Upper lobe of left lung (tissue), 4 donors: ENCODE measurements around the gene FBLN2.

Source experiments
- POLR2A ChIP-seq, 4 donors: fragments of 450-650 bp; IDR thresholded peaks; one replicate each; pipeline ENCODE4 v1.5.1; 2016 to 2017; ENCODE audit warnings: antibody characterized with exemption in 4 of 4, mild to moderate bottlenecking in 2 of 4
- POLR2AphosphoS5 ChIP-seq, 2 donors: sonication (generic); formaldehyde crosslinking; IDR thresholded peaks; one replicate each; pipeline ENCODE4 v1.5.1; 2017; ENCODE audit warnings: antibody characterized with exemption in 2 of 2
- TF ChIP-seq, protein P1 (sequence below), 6 experiments: fragments of 450-650 bp in 4 of 6; fragments of 200-600 bp in 2 of 6; sonication (generic) in 2 of 6; IDR thresholded peaks; one replicate each; pipeline ENCODE4 v1.5.1; 2016 to 2019; ENCODE audit warnings: antibody characterized with exemption in 6 of 6

GRCh38 chr3:13572926-13573623 is 24.1 kb downstream of the FBLN2 start:
- no peak for TF ChIP-seq POLR2AphosphoS5 (IDR thresholded peaks at IDR 0.05)
- TF ChIP-seq, protein P1, sequence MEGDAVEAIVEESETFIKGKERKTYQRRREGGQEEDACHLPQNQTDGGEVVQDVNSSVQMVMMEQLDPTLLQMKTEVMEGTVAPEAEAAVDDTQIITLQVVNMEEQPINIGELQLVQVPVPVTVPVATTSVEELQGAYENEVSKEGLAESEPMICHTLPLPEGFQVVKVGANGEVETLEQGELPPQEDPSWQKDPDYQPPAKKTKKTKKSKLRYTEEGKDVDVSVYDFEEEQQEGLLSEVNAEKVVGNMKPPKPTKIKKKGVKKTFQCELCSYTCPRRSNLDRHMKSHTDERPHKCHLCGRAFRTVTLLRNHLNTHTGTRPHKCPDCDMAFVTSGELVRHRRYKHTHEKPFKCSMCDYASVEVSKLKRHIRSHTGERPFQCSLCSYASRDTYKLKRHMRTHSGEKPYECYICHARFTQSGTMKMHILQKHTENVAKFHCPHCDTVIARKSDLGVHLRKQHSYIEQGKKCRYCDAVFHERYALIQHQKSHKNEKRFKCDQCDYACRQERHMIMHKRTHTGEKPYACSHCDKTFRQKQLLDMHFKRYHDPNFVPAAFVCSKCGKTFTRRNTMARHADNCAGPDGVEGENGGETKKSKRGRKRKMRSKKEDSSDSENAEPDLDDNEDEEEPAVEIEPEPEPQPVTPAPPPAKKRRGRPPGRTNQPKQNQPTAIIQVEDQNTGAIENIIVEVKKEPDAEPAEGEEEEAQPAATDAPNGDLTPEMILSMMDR (IDR thresholded peaks at IDR 0.05): no peak
- no peak for TF ChIP-seq POLR2A (IDR thresholded peaks at IDR 0.05)
